ENCODE results near the gene MCCC2.

The MCCC2 gene

DNA sequence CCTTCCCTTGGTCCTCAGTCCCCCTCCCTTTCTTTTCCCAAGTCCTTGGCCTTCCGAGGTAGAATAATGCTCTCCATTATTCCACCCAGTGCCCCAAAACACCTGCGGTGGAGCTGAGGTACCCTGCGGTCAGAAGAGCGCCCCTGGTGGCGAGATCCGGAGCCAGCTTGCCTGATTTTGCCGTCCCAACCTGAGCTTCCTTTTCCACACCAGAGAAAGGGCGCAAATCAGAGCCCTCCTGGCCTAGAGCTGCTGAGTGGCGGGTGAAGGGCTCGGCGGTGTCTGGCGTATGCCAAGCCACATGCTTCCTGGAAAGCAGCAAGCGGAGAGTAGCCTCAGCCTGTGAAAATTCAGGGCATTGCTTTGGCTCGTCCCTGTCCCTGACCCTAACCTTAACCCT is 110.8 kb downstream of the MCCC2 start:
- H3K27ac ChIP-seq: no peak overlapping the region
- TF ChIP-seq, protein P1, sequence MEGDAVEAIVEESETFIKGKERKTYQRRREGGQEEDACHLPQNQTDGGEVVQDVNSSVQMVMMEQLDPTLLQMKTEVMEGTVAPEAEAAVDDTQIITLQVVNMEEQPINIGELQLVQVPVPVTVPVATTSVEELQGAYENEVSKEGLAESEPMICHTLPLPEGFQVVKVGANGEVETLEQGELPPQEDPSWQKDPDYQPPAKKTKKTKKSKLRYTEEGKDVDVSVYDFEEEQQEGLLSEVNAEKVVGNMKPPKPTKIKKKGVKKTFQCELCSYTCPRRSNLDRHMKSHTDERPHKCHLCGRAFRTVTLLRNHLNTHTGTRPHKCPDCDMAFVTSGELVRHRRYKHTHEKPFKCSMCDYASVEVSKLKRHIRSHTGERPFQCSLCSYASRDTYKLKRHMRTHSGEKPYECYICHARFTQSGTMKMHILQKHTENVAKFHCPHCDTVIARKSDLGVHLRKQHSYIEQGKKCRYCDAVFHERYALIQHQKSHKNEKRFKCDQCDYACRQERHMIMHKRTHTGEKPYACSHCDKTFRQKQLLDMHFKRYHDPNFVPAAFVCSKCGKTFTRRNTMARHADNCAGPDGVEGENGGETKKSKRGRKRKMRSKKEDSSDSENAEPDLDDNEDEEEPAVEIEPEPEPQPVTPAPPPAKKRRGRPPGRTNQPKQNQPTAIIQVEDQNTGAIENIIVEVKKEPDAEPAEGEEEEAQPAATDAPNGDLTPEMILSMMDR (IDR thresholded peaks at IDR 0.05): peak; percentile 38
- TF ChIP-seq ZFX (IDR thresholded peaks at IDR 0.05; ENCODE audit: borderline replicate concordance): no peak

DNA sequence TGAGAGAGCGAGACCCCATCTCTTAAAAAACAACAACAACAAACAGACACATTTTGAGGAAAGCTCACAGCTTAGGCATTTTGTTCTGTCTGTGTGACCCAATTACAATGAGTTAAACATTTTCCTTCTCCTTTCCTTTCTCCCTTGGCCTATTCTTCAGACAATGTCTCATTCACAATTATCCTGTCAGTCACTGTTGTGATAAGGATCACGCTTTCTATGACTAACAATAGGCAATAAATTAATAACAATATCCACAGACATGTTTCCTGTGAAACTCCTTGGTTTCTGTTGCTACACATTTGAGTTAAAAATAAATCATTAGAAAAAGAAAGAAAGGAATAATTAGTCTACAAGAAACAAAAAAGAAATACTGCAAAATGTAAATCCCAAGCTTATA is 112.1 kb downstream of the MCCC2 start:
- no peak for TF ChIP-seq ZFX (IDR thresholded peaks at IDR 0.05; ENCODE audit: borderline replicate concordance)
- TF ChIP-seq, protein P1 (IDR thresholded peaks at IDR 0.05): no peak
- H3K27ac ChIP-seq: peak overlapping the region; percentile 24

DNA sequence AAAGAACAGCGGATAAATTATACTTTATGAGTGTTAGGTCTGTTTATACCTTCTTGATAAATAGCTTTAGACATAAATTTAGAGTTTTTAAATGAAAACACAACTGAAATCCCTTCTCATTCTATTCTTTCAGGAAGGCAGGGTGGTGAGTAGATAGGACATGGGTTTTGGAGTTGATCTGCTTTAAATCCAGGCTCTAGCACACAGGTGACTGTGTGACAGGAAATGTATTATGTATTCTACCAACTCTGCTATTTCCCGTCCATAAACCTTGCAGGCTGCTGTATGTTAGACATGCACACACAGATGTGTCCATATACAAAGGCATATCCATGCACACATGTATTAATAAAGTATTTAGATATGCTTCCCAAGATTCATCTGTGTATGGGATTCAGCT is 112.6 kb downstream of the MCCC2 start:
- peak overlapping the region; percentile 24 for H3K27ac ChIP-seq
- TF ChIP-seq ZFX (IDR thresholded peaks at IDR 0.05; ENCODE audit: borderline replicate concordance): no peak
- TF ChIP-seq, protein P1 (IDR thresholded peaks at IDR 0.05): no peak

DNA sequence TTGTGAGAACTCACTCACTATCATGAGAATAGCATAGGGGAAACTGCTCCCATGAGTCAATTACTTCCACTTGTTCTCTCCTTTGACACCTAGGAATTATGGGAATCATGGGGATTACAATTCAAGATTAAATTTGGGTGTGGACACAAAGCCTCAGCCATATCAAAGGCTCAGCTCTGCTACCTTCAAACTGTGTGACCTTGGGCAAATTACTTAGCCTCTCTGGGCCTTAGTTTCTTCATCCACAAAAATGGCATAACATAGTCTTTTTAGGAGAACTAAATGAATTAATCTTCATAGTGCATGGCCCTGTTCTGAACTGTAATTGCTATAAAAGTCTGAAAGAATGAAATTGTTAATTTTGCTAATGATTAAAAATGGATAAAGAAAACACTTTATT is 113.7 kb downstream of the MCCC2 start:
- H3K27ac ChIP-seq: no peak overlapping the region
- no peak for TF ChIP-seq ZFX (IDR thresholded peaks at IDR 0.05; ENCODE audit: borderline replicate concordance)
- TF ChIP-seq, protein P1 (IDR thresholded peaks at IDR 0.05): no peak

DNA sequence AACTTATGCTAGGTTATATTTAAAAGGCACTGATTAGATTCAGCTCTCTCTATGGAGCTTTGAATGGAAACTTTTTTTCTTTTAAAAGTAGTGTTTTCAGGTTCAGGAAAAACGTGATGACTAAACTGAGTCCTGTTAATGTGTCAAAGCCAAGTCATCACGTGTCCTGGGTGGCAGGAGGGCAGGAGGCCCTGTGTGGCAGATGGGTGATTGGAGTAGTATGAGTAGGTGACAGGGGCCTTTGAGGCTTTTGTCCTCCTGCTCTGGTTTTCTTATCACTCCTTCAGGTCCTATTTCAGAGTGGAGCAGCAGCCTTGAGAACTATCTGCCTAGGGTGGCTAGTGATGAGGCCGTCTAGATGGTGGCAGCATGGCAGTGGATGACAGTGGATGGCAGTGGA is 114.3 kb downstream of the MCCC2 start:
- TF ChIP-seq, protein P1 (IDR thresholded peaks at IDR 0.05): no peak
- no peak for TF ChIP-seq ZFX (IDR thresholded peaks at IDR 0.05; ENCODE audit: borderline replicate concordance)
- no peak overlapping the region for H3K27ac ChIP-seq

DNA sequence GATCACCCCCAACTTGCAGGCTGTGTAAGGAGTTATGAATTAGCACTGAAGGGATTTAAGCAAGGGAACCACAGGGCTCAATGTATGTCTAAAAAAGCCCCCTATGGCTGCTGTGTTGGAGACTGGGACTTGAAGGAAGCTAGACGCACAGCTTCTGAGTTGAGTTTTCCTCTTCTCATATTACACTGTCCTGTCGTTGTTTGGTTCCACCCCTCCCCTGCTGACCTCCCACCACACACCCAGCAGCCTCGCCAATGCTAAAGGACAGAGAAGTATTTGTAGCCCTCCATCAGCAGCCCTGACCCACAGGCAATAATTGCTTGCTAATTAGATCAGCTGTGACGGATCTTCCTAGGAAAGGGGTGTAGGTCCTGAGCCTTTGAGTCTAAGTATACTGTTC is 116.8 kb downstream of the MCCC2 start:
- TF ChIP-seq, protein P1 (IDR thresholded peaks at IDR 0.05): no peak
- TF ChIP-seq ZFX (IDR thresholded peaks at IDR 0.05; ENCODE audit: borderline replicate concordance): no peak
- H3K27ac ChIP-seq: peak overlapping the region; percentile 56

DNA sequence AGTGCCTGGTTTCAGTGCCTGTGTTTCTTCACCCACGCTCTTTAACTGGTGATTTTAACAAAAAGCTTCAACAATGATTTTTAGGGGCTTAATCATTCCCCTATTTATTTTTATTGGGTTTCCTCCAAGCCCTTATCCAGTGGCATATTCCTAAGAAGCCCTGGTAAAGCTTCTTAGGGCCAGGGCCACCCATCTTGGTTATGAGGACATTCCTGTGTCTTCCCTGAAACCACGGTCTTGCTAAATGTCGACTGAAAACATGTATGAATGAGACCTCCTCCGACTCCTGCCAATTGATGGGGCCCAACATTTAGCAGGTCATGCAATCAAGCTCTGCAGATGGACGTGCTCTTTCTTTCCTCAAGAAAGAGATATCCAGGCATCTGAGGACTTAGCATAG is 118.3 kb downstream of the MCCC2 start:
- H3K27ac ChIP-seq: peak overlapping the region; percentile 56; the same call in 1 of the 2 replicates
- no peak for TF ChIP-seq ZFX (IDR thresholded peaks at IDR 0.05; ENCODE audit: borderline replicate concordance)
- TF ChIP-seq, protein P1 (IDR thresholded peaks at IDR 0.05): no peak

All from 22Rv1 (cell line).